HG02938 (cell line): ENCODE measurements around the gene GNAQ.

Experiments
- ATAC-seq: cut with Tn5 transposase; IDR thresholded peaks from one replicate; pipeline ENCODE4 v1.9.1; 2021; ENCODE audit warnings: mild to moderate bottlenecking, moderate library complexity; ENCODE audit not compliant: unreplicated experiment

The GNAQ gene

GRCh38 chr9:77949751-77950436, 81.7 kb downstream of the GNAQ start:
- ATAC-seq = no peak

GRCh38 chr9:77947651-77948050, 84.0 kb downstream of the GNAQ start:
- ATAC-seq = no peak

GRCh38 chr9:77946969-77947620, 84.5 kb downstream of the GNAQ start:
- ATAC-seq = no peak

GRCh38 chr9:77946296-77946695, 85.3 kb downstream of the GNAQ start:
- ATAC-seq = no peak

GRCh38 chr9:77945798-77946197, 85.8 kb downstream of the GNAQ start:
- ATAC-seq = no peak

- ATAC-seq = no peak
Measured at GRCh38 chr9:77944556-77945243, 86.9 kb downstream of the GNAQ start.

GRCh38 chr9:77943057-77943456, 88.6 kb downstream of the GNAQ start:
- no peak for ATAC-seq

- no peak for ATAC-seq
Measured at GRCh38 chr9:77939149-77939668, 92.4 kb downstream of the GNAQ start.

GRCh38 chr9:77938163-77938562, 93.4 kb downstream of the GNAQ start:
- ATAC-seq = no peak

GRCh38 chr9:77935974-77936373, 95.6 kb downstream of the GNAQ start:
- ATAC-seq = no peak

GRCh38 chr9:77935211-77935610, 96.4 kb downstream of the GNAQ start:
- ATAC-seq = no peak

GRCh38 chr9:77933976-77934375, 97.6 kb downstream of the GNAQ start:
- no peak for ATAC-seq

- ATAC-seq = no peak
Measured at GRCh38 chr9:77933019-77933418, 98.6 kb downstream of the GNAQ start.

- no peak for ATAC-seq
Measured at GRCh38 chr9:77929942-77930341, 101.7 kb downstream of the GNAQ start.

- no peak for ATAC-seq
Measured at GRCh38 chr9:77927265-77927664, 104.3 kb downstream of the GNAQ start.

- ATAC-seq = no peak
Measured at GRCh38 chr9:77926371-77926878, 105.2 kb downstream of the GNAQ start.

GRCh38 chr9:77922591-77922990, 109.0 kb downstream of the GNAQ start:
- no peak for ATAC-seq

GRCh38 chr9:77917800-77918199, 113.8 kb downstream of the GNAQ start:
- no peak for ATAC-seq

GRCh38 chr9:77916820-77917219, 114.8 kb downstream of the GNAQ start:
- no peak for ATAC-seq

- peak; percentile 81 for ATAC-seq
Measured at GRCh38 chr9:77916410-77916819, 115.2 kb downstream of the GNAQ start.

GRCh38 chr9:77915744-77916143, 115.9 kb downstream of the GNAQ start:
- no peak for ATAC-seq
